Lower leg skin (tissue), 3 donors: ENCODE measurements around the gene RBSN.

Source experiments
- POLR2A ChIP-seq, 2 donors: fragments of 450-650 bp; IDR thresholded peaks; one replicate each; pipeline ENCODE4 v1.6.1; 2016 to 2017; ENCODE audit warnings: antibody characterized with exemption in 2 of 2, mild to moderate bottlenecking in 1 of 2, moderate library complexity in 1 of 2
- TF ChIP-seq, protein P1 (sequence below), 3 donors: fragments of 450-650 bp; IDR thresholded peaks; one replicate each; pipeline ENCODE4 v1.5.1; 2016; ENCODE audit warnings: antibody characterized with exemption in 3 of 3, mild to moderate bottlenecking in 3 of 3, moderate library complexity in 2 of 3

DNA sequence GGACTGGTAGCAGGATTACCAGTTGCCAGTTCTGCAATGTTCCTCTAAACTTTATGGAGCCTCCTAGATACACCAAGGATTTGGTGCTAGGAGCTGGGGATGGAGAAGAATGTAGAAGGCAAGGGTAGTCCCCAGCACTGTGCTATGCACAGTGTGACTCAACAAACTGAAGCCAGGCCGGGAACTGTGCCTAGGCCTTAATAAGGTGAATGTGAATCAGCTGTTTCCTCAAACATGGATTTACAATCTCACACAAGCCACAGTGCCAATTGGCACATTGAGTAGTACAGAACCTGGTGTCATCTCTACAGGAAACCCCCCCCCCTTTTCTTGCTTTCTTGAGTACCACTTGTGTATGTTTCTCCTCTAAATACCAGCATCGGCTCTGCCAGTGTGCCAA, 66.3 kb downstream of the RBSN start:
- TF ChIP-seq, protein P1, sequence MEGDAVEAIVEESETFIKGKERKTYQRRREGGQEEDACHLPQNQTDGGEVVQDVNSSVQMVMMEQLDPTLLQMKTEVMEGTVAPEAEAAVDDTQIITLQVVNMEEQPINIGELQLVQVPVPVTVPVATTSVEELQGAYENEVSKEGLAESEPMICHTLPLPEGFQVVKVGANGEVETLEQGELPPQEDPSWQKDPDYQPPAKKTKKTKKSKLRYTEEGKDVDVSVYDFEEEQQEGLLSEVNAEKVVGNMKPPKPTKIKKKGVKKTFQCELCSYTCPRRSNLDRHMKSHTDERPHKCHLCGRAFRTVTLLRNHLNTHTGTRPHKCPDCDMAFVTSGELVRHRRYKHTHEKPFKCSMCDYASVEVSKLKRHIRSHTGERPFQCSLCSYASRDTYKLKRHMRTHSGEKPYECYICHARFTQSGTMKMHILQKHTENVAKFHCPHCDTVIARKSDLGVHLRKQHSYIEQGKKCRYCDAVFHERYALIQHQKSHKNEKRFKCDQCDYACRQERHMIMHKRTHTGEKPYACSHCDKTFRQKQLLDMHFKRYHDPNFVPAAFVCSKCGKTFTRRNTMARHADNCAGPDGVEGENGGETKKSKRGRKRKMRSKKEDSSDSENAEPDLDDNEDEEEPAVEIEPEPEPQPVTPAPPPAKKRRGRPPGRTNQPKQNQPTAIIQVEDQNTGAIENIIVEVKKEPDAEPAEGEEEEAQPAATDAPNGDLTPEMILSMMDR (IDR thresholded peaks at IDR 0.05) = no peak
- no peak for TF ChIP-seq POLR2A (IDR thresholded peaks at IDR 0.05)
